Esophagus squamous epithelium (tissue), 5 donors: Measurements from ENCODE around the gene TTC19. TPM values are rescaled to one million over a fixed set of nuclear protein-coding genes. Genes with fewer than 3 reads are reported as not detected.
A peak's percentile ranks its signal among the peaks of the same experiment; 100 is the strongest.

Experiments used
- DNase-seq: peaks from one replicate; lab custom pipeline; 2025; lab: John Stamatoyannopoulos, UW
- H3K27ac ChIP-seq, 4 donors: fragments of 200-600 bp; sonication (generic); one replicate each; pipeline ENCODE4 v1.5.1; 2016 to 2019; ENCODE audit warnings: mild to moderate bottlenecking in 1 of 4
- H3K27me3 ChIP-seq, 4 donors: fragments of 200-600 bp; sonication (generic); 1 replicate in 3 of 4; 2 replicates in 1 of 4; pipeline versions ENCODE4 v1.5.1 to v1.6.0; 2017 to 2021; ENCODE audit warnings: antibody characterized with exemption in 1 of 4
- H3K36me3 ChIP-seq, 3 donors: fragments of 200-600 bp; sonication (generic); one replicate each; pipeline ENCODE4 v1.5.1; 2016 to 2019
- H3K4me1 ChIP-seq, 3 donors: fragments of 200-600 bp; sonication (generic); one replicate each; pipeline ENCODE4 v1.5.1; 2017 to 2019
- H3K4me3 ChIP-seq, 4 donors: fragments of 200-600 bp; sonication (generic); 1 replicate in 3 of 4; 2 replicates in 1 of 4; pipeline ENCODE4 v1.5.1; 2016 to 2019; ENCODE audit warnings: mild to moderate bottlenecking in 2 of 4, moderate library complexity in 1 of 4
- H3K9me3 ChIP-seq, 3 donors: fragments of 200-600 bp; sonication (generic); one replicate each; pipeline ENCODE4 v1.5.1; 2016 to 2019
- CTCF ChIP-seq, 6 experiments: fragments of 450-650 bp in 4 of 6; fragments of 200-600 bp in 2 of 6; sonication (generic) in 2 of 6; IDR thresholded peaks; one replicate each; pipeline ENCODE4 v1.5.1; 2016 to 2019; ENCODE audit warnings: antibody characterized with exemption in 6 of 6, mild to moderate bottlenecking in 4 of 6, moderate library complexity in 4 of 6
- POLR2A ChIP-seq, 4 donors: fragments of 450-650 bp; IDR thresholded peaks; one replicate each; pipeline ENCODE4 v1.6.1; 2017; ENCODE audit warnings: antibody characterized with exemption in 4 of 4, mild to moderate bottlenecking in 4 of 4, moderate library complexity in 3 of 4
- WGBS, 2 donors: methylation state at CpG; one replicate each; pipeline ENCODE4 v1.1.5; 2018; 5-methylcytosine and 5-hydroxymethylcytosine counted together
- intact Hi-C: fragments of 100-400 bp; cut with DNase I; formaldehyde crosslinking; loops from one replicate; pipeline ENCODE4 v1.15.0; 2022
- total RNA-seq, 4 donors: library from RNA; depleted of rRNA; stranded (reverse); fragments of >200 nt; gene quantifications; one replicate each; pipeline ENCODE4 v1.1.0, GENCODE V29; 2016
- donor health status: DM: yes; HTN: yes; CAD: no.

The TTC19 gene, protein sequence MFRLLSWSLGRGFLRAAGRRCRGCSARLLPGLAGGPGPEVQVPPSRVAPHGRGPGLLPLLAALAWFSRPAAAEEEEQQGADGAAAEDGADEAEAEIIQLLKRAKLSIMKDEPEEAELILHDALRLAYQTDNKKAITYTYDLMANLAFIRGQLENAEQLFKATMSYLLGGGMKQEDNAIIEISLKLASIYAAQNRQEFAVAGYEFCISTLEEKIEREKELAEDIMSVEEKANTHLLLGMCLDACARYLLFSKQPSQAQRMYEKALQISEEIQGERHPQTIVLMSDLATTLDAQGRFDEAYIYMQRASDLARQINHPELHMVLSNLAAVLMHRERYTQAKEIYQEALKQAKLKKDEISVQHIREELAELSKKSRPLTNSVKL
- total RNA-seq, result 10 to 100 TPM; 20.0 to 75.7 (median 35.6) TPM

GRCh38 chr17:15999141-15999973 lies at the start of gene TTC19, which contains the start of gene ZSWIM7:
Gene TTC19, plus strand, starts transcription at chr17:15999824. Its CDS starts 25 bp downstream, at chr17:15999849.
Gene ZSWIM7, minus strand, starts transcription at chr17:15999704. Its CDS starts 110 bp downstream, at chr17:15999594.
- Histone ChIP-seq H3K4me3 (peak within 1 kb of the TSS; percentile 78 to 94 (median 78)), H3K9me3 (no peaks in the 10 kb centered on the region), H3K27ac (peak within 1 kb of the TSS; percentile 95 to 99 (median 98)), H3K4me1 (peaks cover 6 to 34% (median 12%) of the 10 kb centered on the region in 3 donors), H3K36me3 (peaks cover 0 to 43% (median 17%) of the 10 kb centered on the region in 3 donors), H3K27me3 (no peaks in the 10 kb centered on the region)
- peak; percentile 78 for DNase-seq
- TF ChIP-seq CTCF (IDR thresholded peaks at IDR 0.05) (peak in 3 of 6 experiments; percentile 7 to 29 (median 24)), POLR2A (IDR thresholded peaks at IDR 0.05) (peak in 3 of 4 donors; percentile 97 to 98 (median 97))
- intact Hi-C loops, result loop anchor here (10.0 kb wide), 1 partner anchor 175 kb away; no protein-coding TSS in a partner anchor
- WGBS, 2 donors, result 1% methylated on average over 28 to 29 of the region's 91 CpGs

- no peak for TF ChIP-seq POLR2A (IDR thresholded peaks at IDR 0.05)
- no peak for TF ChIP-seq CTCF (IDR thresholded peaks at IDR 0.05)
- Histone ChIP-seq H3K9me3 (no peaks in the 10 kb centered on the region), H3K27me3 (peaks cover 0 to 5% (median 0%) of the 10 kb centered on the region in 4 donors), H3K4me1 (peaks cover 9 to 63% (median 15%) of the 10 kb centered on the region in 3 donors), H3K4me3 (no peak overlapping the region), H3K36me3 (no peaks in the 10 kb centered on the region), H3K27ac (no peak overlapping the region)
- DNase-seq, result no peak
- intact Hi-C loops, result no loop called here
- WGBS, 2 donors, result 90 to 100% methylated on average over 1 to 2 of the region's 6 CpGs
Measured at GRCh38 chr17:15951368-15952047, 48.1 kb upstream of the TTC19 start.

- Histone ChIP-seq H3K4me1 (peaks cover 9 to 63% (median 16%) of the 10 kb centered on the region in 3 donors), H3K27ac (no peak overlapping the region), H3K36me3 (no peaks in the 10 kb centered on the region), H3K4me3 (no peak overlapping the region), H3K9me3 (no peaks in the 10 kb centered on the region), H3K27me3 (no peaks in the 10 kb centered on the region)
- TF ChIP-seq POLR2A (IDR thresholded peaks at IDR 0.05), result no peak
- TF ChIP-seq CTCF (IDR thresholded peaks at IDR 0.05), result no peak
- DNase-seq, result no peak
- WGBS, 2 donors, result 78 to 81% methylated on average over 4 to 7 of the region's 7 CpGs
- intact Hi-C loops, result no loop called here
Measured at GRCh38 chr17:15952048-15952532, 47.5 kb upstream of the TTC19 start.

- Histone ChIP-seq H3K27me3 (no peaks in the 10 kb centered on the region), H3K27ac (no peak overlapping the region), H3K36me3 (no peaks in the 10 kb centered on the region), H3K4me3 (no peak overlapping the region), H3K9me3 (no peaks in the 10 kb centered on the region), H3K4me1 (peaks cover 8 to 63% (median 9%) of the 10 kb centered on the region in 3 donors)
- no peak for DNase-seq
- intact Hi-C loops, result no loop called here
- WGBS, 2 donors, result 76 to 82% methylated on average over 13 to 20 of the region's 22 CpGs
- no peak for TF ChIP-seq CTCF (IDR thresholded peaks at IDR 0.05)
- no peak for TF ChIP-seq POLR2A (IDR thresholded peaks at IDR 0.05)
Measured at GRCh38 chr17:15952916-15953790, 46.5 kb upstream of the TTC19 start.
